Nephron progenitor cell (in vitro differentiated cells): ENCODE results near the gene NEMP2.
A peak's percentile ranks its signal among the peaks of the same experiment; 100 is the strongest.

Source experiments
- DNase-seq: peaks from one replicate; pipeline ENCODE4 v3.0.0; 2021
- H3K27ac Mint-ChIP-seq: 2 replicates; pipeline ENCODE4 v1.8.0; 2021; ENCODE audit warnings: mild to moderate bottlenecking, moderate library complexity, mixed read lengths
- H3K27me3 Mint-ChIP-seq: 2 replicates; pipeline ENCODE4 v1.8.0; 2021; ENCODE audit warnings: mild to moderate bottlenecking, low read depth, mixed read lengths; ENCODE audit not compliant: poor library complexity
- H3K36me3 Mint-ChIP-seq: 2 replicates; pipeline ENCODE4 v1.8.0; 2021; ENCODE audit warnings: low read depth, mixed read lengths
- H3K4me1 Mint-ChIP-seq: 2 replicates; pipeline ENCODE4 v1.8.0; 2021; ENCODE audit warnings: mixed read lengths
- H3K4me3 Mint-ChIP-seq: 2 replicates; pipeline ENCODE4 v1.8.0; 2021; ENCODE audit warnings: mild to moderate bottlenecking, moderate library complexity, mixed read lengths
- H3K9me3 Mint-ChIP-seq: 2 replicates; pipeline ENCODE4 v1.8.0; 2021; ENCODE audit warnings: mild to moderate bottlenecking, moderate library complexity, mixed read lengths
- TF ChIP-seq, protein P1 (sequence below): fragments of 200-600 bp; sonication (generic); IDR thresholded peaks from 2 replicates; pipeline ENCODE4 v1.5.0; 2021; ENCODE audit warnings: antibody characterized with exemption

The NEMP2 gene, protein sequence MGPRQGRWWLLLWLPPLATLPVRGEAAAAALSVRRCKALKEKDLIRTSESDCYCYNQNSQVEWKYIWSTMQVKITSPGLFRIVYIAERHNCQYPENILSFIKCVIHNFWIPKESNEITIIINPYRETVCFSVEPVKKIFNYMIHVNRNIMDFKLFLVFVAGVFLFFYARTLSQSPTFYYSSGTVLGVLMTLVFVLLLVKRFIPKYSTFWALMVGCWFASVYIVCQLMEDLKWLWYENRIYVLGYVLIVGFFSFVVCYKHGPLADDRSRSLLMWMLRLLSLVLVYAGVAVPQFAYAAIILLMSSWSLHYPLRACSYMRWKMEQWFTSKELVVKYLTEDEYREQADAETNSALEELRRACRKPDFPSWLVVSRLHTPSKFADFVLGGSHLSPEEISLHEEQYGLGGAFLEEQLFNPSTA

GRCh38 chr2:190534310-190535120, at the start of gene NEMP2:
Gene NEMP2 (minus strand): TSS chr2:190534722. CDS start chr2:190534655, 67 bp downstream.
- H3K27ac Mint-ChIP-seq, result peak within 1 kb of the TSS; percentile 97
- TF ChIP-seq, protein P1, sequence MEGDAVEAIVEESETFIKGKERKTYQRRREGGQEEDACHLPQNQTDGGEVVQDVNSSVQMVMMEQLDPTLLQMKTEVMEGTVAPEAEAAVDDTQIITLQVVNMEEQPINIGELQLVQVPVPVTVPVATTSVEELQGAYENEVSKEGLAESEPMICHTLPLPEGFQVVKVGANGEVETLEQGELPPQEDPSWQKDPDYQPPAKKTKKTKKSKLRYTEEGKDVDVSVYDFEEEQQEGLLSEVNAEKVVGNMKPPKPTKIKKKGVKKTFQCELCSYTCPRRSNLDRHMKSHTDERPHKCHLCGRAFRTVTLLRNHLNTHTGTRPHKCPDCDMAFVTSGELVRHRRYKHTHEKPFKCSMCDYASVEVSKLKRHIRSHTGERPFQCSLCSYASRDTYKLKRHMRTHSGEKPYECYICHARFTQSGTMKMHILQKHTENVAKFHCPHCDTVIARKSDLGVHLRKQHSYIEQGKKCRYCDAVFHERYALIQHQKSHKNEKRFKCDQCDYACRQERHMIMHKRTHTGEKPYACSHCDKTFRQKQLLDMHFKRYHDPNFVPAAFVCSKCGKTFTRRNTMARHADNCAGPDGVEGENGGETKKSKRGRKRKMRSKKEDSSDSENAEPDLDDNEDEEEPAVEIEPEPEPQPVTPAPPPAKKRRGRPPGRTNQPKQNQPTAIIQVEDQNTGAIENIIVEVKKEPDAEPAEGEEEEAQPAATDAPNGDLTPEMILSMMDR, result no peak
- peaks cover 31% of the 10 kb centered on the region for H3K9me3 Mint-ChIP-seq
- no peaks in the 10 kb centered on the region for H3K27me3 Mint-ChIP-seq
- peaks cover 50% of the 10 kb centered on the region for H3K4me1 Mint-ChIP-seq
- peak; percentile 88 for DNase-seq
- peak within 1 kb of the TSS; percentile 88 for H3K4me3 Mint-ChIP-seq
- peaks cover 33% of the 10 kb centered on the region for H3K36me3 Mint-ChIP-seq

GRCh38 chr2:190583507-190584337, 49.2 kb upstream of the NEMP2 start:
- Mint-ChIP-seq H3K4me1 (peaks cover 14% of the 10 kb centered on the region), H3K9me3 (peaks cover 21% of the 10 kb centered on the region), H3K27me3 (no peaks in the 10 kb centered on the region), H3K36me3 (peaks cover 28% of the 10 kb centered on the region), H3K4me3 (no peak overlapping the region), H3K27ac (peak overlapping the region; percentile 68)
- DNase-seq, result no peak
- TF ChIP-seq, protein P1, result no peak

- Mint-ChIP-seq H3K4me3 (no peak overlapping the region), H3K27me3 (no peaks in the 10 kb centered on the region), H3K27ac (no peak overlapping the region), H3K4me1 (peaks cover 22% of the 10 kb centered on the region), H3K9me3 (peaks cover 21% of the 10 kb centered on the region), H3K36me3 (peaks cover 28% of the 10 kb centered on the region)
- DNase-seq, result no peak
- TF ChIP-seq, protein P1, result no peak
Measured at GRCh38 chr2:190582736-190583506, 48.4 kb upstream of the NEMP2 start.

DNA sequence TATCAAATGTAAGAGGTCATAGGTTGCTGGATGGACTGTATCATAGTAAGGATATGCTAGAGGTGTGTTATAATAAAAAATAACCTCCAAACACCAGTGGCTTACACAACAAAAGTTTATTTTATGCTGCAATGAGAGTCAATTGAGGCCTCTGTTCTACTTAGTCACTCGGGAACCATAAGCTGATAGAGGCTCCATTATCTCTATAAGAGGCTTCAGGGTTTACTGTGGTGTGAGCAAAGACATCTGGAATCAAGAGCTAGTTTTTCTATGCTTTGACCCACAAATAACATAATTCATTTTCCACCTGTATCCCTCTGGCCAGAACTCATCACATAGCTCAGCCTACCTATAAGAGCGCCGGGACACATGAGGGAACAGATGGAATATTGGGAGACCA, 47.5 kb upstream of the NEMP2 start:
- peaks cover 20% of the 10 kb centered on the region for H3K36me3 Mint-ChIP-seq
- no peaks in the 10 kb centered on the region for H3K27me3 Mint-ChIP-seq
- H3K4me3 Mint-ChIP-seq, result no peak overlapping the region
- H3K27ac Mint-ChIP-seq, result no peak overlapping the region
- no peak for DNase-seq
- H3K9me3 Mint-ChIP-seq, result peaks cover 13% of the 10 kb centered on the region
- TF ChIP-seq, protein P1, result no peak
- peaks cover 21% of the 10 kb centered on the region for H3K4me1 Mint-ChIP-seq
